ENCODE results near the gene INAFM2.

GRCh38 chr15:40323239-40323952 is at the start of gene INAFM2:
- peak; percentile 34 for TF ChIP-seq CTCF (IDR thresholded peaks at IDR 0.05; ENCODE audit: low read length)
- TF ChIP-seq EZH2 (IDR thresholded peaks at IDR 0.05; ENCODE audit: borderline replicate concordance, low read length): no peak

All from OCI-LY1 (cell line).